ENCODE data around the gene IL1F10.

Gene IL1F10

GRCh38 chr2:113070606-113070975 is 2.8 kb downstream of the IL1F10 start:
- DNase-seq (ENCODE audit: low read depth), result no peak
- no peak overlapping the region for H3K4me3 ChIP-seq (ENCODE audit: low read depth, low read length)
- no peak for TF ChIP-seq CTCF (conservative IDR thresholded peaks at IDR 0.05; ENCODE audit: low read depth, low read length)

GRCh38 chr2:113072584-113072983 is 4.8 kb downstream of the IL1F10 start:
- no peak for DNase-seq (ENCODE audit: low read depth)
- TF ChIP-seq CTCF (conservative IDR thresholded peaks at IDR 0.05; ENCODE audit: low read depth, low read length), result no peak
- no peak overlapping the region for H3K4me3 ChIP-seq (ENCODE audit: low read depth, low read length)

- TF ChIP-seq CTCF (conservative IDR thresholded peaks at IDR 0.05; ENCODE audit: low read depth, low read length), result no peak
- no peak overlapping the region for H3K4me3 ChIP-seq (ENCODE audit: low read depth, low read length)
- DNase-seq (ENCODE audit: low read depth), result no peak
Observed at GRCh38 chr2:113073325-113073834, 5.6 kb downstream of the IL1F10 start.

- TF ChIP-seq CTCF (conservative IDR thresholded peaks at IDR 0.05; ENCODE audit: low read depth, low read length), result no peak
- H3K4me3 ChIP-seq (ENCODE audit: low read depth, low read length), result no peak overlapping the region
- no peak for DNase-seq (ENCODE audit: low read depth)
Observed at GRCh38 chr2:113075030-113075429, 7.3 kb downstream of the IL1F10 start.

- DNase-seq (ENCODE audit: low read depth), result no peak
- TF ChIP-seq CTCF (conservative IDR thresholded peaks at IDR 0.05; ENCODE audit: low read depth, low read length), result no peak
- H3K4me3 ChIP-seq (ENCODE audit: low read depth, low read length), result no peak overlapping the region
Observed at GRCh38 chr2:113075600-113075999, 7.8 kb downstream of the IL1F10 start.

- TF ChIP-seq CTCF (conservative IDR thresholded peaks at IDR 0.05; ENCODE audit: low read depth, low read length), result no peak
- DNase-seq (ENCODE audit: low read depth), result no peak
- H3K4me3 ChIP-seq (ENCODE audit: low read depth, low read length), result no peak overlapping the region
Observed at GRCh38 chr2:113076954-113077669, 9.3 kb downstream of the IL1F10 start.

- H3K4me3 ChIP-seq (ENCODE audit: low read depth, low read length), result no peak overlapping the region
- TF ChIP-seq CTCF (conservative IDR thresholded peaks at IDR 0.05; ENCODE audit: low read depth, low read length), result no peak
- no peak for DNase-seq (ENCODE audit: low read depth)
Observed at GRCh38 chr2:113077921-113078320, 10.2 kb downstream of the IL1F10 start.
